Effector CD8-positive, alpha-beta T cell (primary cell): ENCODE results near the gene CSF2RB.

ENCODE experiments used
- DNase-seq: peaks from one replicate; lab custom pipeline; 2025; lab: John Stamatoyannopoulos, UW

Gene CSF2RB

GRCh38 chr22:36921309-36922104, 8.1 kb downstream of the CSF2RB start:
- no peak for DNase-seq

DNA sequence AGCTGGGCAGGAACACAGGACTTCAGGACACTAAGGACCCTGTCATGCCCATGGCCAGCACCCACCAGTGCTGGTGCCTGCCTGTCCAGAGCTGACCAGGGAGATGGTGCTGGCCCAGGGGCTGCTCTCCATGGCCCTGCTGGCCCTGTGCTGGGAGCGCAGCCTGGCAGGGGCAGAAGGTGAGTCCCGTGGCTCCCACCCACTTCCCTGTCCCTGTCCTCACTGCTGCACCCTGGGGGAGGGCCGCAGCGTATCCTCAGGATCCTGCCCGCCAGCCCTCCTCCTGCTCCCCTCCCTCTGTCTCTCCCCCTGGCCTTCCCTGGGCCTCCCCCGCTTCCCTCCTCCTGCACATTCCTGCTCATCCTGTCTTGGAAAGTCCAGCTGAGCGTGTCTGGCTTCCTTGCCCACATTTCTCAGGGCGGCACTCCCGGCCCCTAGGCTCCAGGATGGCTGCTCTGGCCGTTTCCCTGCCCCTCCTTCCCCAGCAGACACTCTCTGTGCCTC, 8.7 kb downstream of the CSF2RB start:
- DNase-seq: no peak

GRCh38 chr22:36922711-36923110, 9.3 kb downstream of the CSF2RB start:
- no peak for DNase-seq

- no peak for DNase-seq
Measured at GRCh38 chr22:36923131-36923788, 9.8 kb downstream of the CSF2RB start.

DNA sequence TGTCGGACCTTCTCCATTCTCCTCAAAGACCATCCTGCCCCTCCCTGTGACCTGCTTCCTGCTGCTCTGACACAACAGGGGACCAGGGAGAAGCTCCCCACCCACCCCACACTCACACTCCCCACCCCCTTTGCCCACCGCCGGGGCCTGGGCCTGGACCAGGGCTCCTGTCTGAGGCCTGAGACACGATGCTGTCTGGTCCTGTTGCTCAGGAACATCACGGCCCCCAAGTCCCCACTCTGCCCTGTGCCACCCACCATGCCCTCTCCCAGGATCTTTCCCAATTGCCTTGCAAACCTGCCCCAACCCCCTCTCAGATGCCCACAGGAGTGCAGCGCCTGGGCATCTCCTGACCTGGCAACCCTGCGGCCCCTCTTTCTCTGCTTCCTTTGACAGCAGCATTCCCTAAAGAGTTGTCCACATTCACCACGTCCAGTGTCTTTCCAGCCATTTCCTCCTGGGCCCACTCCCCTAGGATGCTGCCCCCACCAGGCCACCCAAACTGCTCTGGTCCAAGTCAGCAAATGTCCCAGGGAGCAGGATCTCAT, 10.8 kb downstream of the CSF2RB start:
- no peak for DNase-seq

DNA sequence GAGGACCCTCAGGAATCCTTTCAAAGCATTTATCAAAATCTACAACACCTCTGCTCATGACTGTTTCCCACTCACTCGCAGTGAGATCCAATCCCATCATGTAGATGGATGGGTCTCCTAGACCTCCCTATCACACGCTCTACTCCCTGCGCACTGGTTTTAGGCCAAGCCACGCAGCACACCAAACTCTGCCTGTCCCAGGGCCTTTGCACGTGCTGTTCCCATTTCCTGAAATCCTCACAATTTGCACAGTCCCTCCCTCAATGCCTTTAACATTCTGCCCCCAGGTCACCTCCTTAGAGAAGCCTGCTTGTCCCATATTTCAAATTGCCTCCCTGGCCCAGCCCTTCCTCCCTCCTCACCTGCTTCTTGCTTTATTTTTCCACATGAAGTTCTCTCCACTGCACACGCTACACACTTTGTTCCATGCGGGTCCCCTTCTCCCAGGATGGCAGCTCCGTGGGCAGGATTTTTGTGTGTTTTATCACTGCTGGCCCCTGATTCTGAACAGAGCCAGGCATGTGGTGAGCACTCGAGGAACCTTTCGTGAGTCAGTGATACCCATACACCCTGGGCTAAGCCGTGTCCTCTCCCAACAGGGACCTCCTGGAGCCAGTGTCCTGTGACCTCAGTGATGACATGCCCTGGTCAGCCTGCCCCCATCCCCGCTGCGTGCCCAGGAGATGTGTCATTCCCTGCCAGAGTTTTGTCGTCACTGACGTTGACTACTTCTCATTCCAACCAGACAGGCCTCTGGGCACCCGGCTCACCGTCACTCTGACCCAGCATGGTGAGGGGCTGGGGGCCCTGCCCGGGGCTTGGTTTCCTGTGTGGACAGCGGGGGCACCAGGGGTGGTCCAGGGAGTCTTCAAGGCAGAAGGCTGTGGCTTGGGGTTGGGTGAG, 12.2 kb downstream of the CSF2RB start:
- DNase-seq: no peak

GRCh38 chr22:36926309-36926708, 12.9 kb downstream of the CSF2RB start:
- no peak for DNase-seq

DNA sequence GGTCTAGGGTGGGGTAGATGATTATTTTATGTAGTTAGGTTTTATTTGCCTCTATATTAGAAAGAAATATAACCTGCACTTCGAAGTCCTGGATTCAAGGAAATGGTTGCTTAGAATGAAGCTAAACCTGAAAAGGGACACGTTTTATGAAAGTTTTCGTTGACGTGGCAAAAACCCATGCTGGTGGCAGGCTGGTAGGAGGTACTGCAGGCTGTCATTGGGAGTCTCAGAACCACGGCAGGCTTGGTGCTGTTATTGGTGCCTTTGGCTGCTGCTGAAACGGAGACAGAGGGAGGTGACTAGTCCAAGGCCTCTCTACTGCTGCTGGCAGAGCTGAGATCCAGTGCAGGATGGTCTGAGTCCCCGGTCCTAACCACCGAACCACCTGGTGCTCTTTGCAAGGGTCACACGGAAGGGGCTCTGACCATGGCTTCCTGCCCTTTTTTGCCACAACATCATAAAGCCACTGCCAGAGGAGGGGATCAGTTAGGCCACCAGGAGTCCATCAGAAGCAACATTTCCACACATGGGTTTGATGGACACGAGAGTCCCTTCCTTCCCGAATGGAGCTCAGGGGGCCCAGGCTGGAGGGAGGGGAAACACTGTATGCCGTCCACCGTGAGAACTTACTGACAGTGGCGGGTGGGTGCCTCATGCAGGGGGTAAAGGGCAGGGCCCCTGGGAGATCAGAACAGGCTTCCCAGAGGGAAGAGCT, 13.4 kb downstream of the CSF2RB start:
- DNase-seq: no peak

DNA sequence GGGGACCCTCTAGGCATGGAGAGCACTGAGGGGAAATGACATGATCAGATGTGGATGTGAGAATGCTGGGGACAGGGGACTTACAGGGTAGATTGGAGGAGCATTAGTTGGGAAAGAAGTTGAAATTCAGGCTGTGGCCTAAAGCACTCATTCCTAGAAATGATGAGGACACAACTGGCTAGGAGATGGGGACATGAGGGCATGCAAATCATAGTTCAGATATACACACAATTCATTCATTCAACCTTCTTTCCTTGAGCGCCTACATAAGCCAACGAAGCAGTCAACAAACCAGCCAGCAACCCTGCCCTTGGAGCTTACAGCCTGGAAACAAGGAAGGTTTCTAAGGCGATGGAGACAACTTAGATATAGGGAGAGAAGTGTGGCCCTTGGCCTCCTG, 14.2 kb downstream of the CSF2RB start:
- DNase-seq: no peak

DNA sequence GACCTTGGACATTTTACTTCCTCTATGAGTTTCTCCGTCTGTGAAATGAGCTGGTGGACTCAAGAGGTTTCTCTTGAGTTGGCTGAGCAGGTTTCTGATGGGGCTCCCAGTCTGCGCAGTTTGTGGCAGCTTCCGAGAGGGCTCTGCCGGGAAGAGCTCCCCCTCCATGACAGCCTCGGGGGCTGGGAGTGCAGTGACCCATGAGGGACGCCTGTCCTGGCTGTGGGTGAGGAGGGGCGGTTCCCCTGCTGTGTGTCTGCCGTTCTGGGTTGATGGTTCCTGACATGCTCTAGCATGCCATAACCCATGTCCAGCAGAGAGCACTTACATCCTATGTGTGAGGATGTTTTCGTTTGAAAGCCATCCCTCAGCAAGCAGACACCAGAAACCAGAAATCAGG, 14.8 kb downstream of the CSF2RB start:
- DNase-seq: no peak

GRCh38 chr22:36928786-36929535, 15.5 kb downstream of the CSF2RB start:
- no peak for DNase-seq

DNA sequence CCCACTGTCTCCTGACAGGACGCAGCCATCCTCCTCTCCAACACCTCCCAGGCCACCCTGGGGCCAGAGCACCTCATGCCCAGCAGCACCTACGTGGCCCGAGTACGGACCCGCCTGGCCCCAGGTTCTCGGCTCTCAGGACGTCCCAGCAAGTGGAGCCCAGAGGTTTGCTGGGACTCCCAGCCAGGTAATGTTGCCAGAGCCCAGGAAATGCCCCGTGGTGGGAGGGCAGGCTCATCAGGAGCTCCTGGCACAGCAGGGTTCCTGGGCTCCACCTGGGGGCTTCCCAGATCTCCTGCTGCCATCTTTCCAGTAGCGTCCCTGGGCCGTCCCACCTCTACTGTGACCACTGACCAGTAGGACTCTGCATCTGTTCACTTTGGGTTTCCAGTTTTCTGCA, 16.2 kb downstream of the CSF2RB start:
- no peak for DNase-seq

DNA sequence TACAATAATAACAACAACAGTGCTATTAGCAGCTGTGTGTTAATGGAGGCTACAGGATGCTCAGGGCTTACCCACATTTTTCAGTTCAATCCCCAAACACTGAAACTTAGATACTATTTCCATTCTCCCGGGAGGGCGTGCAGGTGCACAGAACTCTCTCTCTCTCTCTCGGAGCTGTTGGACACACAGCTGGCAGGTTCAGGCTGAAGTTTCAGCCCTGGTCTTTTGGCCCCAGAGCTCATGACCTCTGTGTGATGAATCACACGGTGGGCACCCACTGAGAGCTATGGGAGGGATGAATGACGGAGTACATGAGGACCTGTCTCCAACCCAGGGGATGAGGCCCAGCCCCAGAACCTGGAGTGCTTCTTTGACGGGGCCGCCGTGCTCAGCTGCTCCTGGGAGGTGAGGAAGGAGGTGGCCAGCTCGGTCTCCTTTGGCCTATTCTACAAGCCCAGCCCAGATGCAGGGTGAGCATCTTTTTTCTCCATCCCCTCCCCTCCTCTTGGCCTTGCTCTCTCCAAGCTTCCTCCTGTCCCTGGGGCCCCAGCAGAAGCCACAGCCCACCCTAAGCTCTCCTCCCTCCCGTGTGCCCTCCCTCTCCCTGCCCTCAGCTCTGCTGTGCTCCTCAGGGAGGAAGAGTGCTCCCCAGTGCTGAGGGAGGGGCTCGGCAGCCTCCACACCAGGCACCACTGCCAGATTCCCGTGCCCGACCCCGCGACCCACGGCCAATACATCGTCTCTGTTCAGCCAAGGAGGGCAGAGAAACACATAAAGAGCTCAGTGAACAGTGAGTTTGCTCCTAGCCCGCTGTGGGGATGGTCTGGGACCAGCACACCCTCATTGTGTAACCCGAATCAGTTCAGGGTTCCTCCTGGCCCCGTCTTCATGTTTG, 16.9 kb downstream of the CSF2RB start:
- DNase-seq: no peak

GRCh38 chr22:36931446-36931845, 18.0 kb downstream of the CSF2RB start:
- no peak for DNase-seq

DNA sequence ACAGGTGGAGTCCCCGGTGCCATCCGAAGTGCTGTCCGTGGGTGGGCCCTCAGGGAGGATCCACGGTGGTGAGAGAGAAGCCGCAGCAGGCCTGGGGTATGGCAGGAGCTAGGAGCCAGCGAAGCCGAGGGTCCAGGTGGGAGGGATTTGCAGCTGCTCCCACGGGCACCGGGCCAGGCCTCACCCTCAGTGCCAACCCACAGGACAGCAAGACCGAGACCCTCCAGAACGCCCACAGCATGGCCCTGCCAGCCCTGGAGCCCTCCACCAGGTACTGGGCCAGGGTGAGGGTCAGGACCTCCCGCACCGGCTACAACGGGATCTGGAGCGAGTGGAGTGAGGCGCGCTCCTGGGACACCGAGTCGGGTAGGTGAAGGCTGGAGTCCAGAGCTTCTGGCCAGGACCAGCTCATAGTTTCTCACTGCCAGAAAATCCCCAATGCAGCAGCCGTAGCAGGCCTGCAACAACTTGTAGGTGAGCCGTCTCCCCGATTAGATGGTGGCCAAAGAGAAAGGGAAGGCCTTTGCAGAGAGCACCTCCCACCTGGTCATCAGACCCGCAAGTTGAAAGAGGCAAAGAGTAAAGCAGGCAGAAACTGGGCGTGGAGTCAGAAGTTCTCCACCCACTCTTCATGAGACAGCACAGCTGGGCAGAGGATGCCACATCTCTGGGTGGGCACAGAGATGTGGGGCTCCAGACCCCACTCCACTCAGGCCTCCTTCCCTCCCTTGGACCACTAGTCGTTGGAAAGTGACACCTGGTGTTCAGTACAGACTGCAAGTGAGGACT, 20.4 kb downstream of the CSF2RB start:
- no peak for DNase-seq

DNA sequence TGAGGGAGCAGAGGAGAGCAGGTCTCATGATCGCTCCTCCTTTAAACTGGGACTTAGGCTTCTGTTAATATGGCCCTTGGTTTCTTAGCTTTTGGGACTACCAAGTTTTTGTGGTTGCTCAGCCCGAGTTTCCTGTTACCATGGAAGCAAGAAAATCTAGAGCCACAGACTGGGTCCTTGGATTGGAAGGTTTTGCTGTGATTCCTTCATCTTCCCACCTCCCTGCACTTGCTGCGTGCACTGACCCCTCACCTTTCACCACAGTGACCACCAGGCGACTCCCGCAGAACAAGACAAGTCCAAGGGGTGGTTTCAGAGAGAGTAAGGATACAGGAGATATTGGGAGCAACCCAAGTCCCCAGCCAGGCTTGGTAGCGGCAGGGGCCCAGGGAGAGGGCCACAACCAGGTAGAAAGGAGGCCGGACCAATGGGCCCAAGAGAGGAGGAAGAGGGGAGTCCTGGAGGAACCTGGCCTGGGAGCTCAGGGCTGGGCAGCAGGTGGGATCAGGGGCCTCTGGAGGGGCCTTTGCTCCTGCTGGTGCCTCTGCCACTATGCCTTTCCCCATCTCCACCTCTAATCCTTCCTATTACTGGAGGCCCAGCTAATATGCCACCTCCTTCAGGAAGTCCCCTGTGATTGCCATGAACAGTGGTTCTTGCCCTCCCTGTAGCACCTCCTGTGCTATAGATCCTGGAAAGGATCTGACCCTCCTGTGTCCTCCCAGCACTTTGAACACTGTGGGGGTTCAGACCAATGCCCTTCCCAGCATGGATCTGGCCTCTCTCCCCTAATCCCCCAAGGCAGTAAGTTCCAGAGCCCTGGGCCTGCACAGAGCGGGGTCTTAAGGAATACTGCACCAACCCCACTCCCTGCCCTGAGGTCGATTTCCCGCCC, 21.2 kb downstream of the CSF2RB start:
- no peak for DNase-seq

DNA sequence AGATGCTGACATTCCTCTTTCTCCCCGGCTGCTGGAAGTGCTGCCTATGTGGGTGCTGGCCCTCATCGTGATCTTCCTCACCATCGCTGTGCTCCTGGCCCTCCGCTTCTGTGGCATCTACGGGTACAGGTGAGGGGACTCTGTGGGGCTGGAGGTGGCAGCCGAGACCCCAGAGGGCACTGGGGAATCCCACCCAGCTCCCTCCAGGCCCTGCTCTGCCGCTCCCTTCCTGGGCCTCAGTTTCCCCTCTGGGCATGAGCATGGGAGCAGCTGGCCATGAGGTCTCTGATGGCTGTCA, 21.8 kb downstream of the CSF2RB start:
- no peak for DNase-seq

GRCh38 chr22:36935694-36936093, 22.3 kb downstream of the CSF2RB start:
- no peak for DNase-seq
